Fibroblast of skin of right quadriceps (primary cell): ENCODE data around the gene CYBRD1.
A peak's percentile ranks its signal among the peaks of the same experiment; 100 is the strongest.
"Not testable (repeated sequence)": the region's sequence is repeated elsewhere in the genome, so short reads cannot be mapped to it uniquely, and the experiment has no call there.

Experiments used
- DNase-seq: peaks from one replicate; pipeline ENCODE4 v3.0.0-alpha.2; 2013

CYBRD1 gene

DNA sequence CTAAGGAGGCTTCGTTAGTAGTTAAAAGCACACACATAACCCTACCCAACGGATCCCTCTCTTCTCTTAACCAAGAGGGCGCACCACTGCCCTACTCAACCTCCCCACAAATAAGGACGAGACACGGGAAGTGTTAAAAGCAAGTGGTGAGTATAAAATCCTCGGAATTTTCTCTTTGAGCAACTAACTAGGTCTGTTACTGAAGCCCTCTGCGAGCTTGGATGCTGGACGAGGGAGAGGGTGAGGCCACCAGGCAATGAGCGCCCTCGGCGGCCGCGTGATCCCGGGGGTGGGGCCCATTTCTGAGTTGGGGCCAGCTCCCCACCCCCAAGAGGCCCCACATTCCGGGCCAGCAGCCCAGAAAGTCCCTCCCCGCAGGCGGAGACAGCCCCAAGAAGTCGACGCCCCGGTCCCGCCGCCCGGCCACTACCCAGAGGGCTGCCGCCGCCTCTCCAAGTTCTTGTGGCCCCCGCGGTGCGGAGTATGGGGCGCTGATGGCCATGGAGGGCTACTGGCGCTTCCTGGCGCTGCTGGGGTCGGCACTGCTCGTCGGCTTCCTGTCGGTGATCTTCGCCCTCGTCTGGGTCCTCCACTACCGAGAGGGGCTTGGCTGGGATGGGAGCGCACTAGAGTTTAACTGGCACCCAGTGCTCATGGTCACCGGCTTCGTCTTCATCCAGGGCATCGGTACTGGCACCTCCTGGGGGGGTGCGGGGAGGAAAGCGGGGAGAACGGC lies at the start of gene CYBRD1:
Gene CYBRD1 (plus strand): TSS at position 423 of the 736 bp plus-strand sequence. CDS start 72 bp downstream, at position 495.
- DNase-seq = peak; percentile 87

DNA sequence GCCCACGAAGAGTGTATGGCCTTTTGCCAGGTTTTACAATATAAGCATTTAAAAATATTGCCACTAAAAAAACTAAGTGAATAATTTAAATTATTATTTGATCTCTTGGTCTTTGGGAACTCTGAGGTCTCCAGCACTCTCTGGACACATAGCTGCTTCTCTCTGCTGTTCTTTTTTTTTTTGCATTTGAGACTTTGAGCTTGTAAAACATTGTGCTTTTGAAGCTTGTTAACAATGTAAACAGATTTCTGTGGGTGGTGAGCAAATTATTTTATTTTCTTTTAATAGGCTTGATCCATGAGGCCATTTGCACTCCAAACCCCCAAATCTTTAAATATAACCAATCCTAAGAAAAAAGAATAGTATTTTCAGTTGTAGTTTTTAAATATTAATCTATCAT lies 46.3 kb upstream of the CYBRD1 start:
- no peak for DNase-seq

- DNase-seq = peak; percentile 3
These were observed 43.9 kb upstream of the CYBRD1 start for GRCh38 chr2:171478345-171478744.

DNA sequence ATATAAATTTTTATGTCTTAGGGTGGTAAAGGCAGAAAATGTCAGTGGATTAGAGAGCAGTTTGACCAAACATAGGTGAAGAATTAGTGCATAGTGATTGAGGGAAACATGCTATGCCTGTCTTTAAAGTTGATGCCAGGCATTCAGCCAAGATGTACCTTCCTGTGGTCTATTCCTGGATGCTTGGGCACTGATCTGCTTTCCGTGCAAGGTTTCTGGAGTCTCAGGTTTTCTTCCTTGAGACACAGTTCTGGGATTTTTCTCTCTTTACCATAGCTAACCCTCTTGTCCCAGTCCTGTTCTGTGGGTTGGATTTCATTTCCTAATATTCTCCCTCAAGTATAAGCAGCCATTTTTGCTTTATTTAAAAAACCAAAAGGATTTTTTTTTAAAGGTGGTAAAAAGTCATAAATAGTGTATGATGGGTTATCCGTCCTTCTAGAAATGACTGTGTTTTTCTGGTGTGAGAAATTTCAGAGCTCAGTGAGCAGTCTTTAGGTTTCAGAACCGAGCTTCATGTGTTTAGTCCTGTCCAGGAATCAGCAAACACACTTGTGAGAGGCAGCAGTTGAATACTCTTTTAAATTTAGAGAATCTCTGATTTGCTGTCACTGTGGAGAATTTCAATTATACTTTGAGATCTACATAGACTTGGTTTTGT lies 43.0 kb upstream of the CYBRD1 start:
- DNase-seq = no peak

GRCh38 chr2:171480908-171481307 lies 41.4 kb upstream of the CYBRD1 start:
- no peak for DNase-seq

DNA sequence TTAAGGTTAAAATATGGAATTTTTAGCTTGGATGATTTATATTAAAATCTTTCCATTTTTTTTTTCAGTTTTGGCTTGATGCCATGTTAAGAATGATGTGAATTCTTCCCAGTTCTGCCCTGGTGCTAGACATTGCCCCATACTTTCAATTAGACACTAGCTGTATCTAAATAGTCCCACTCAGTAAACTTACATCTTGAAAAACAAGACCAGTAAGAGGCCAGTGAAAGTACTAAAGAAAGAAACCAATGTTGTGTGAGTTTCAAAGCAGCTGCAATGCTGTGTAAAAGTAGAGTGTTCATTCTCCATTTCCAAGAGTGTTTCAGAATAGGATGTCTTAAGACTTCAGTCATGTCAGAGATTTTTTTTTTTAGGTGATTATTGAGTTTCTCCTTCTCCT lies 40.0 kb upstream of the CYBRD1 start:
- no peak for DNase-seq

- DNase-seq = peak; percentile 63
These were observed 39.4 kb upstream of the CYBRD1 start for GRCh38 chr2:171482877-171483276.

DNA sequence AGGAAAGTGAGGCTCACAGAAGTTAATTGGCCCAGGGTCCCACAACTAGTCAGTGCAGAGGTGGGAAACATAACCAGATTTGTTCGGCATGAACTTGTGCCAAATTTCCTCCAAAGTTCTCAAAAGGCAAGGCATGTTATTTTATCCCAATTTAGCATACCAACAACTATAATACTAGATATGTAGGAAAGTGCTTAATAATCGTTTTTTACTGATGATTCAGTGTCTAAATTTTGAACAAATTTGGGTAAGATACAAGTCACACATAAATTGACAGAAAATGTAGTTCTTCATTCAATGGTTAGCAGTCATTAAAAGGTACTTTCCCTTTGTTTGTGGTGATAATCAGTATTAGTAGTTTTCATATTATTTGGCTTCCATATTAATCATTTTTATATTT lies 38.5 kb upstream of the CYBRD1 start:
- DNase-seq = no peak

DNA sequence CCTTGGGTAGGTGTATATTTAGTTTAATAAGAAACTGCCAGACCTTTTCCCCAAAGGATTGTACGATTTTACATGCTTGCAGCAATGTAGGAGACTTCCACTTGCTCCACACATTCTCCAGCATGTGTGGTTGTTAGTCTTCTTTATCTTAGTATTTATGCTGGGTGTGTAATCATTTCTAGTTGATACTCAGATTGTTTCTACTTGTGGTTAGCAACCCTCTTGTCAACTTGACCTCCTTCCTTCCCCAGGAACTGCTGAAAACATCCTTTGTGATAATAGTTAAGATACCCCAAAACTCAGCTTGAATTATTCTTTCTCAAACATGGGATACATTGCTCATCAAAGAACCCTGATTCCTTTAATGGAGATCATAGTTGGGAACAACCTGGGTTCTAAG lies 37.2 kb upstream of the CYBRD1 start:
- DNase-seq = no peak

DNA sequence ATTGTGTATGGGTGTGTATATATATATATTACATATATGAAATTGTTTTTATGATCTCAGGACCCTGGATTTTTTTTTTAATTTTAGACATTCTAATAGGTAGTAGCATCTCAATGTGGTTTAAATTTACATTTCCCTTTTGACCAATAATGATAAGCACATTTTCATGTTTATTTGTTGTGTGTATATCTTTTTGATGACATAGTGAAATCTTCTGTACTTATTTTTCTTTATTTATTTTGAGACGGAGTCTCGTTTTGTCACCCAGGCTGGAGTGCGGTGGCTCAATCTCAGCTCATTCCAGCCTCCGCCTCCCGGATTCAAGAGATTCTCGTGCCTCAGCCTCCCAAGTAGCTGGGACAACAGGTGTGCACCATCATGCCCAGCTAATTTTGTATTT lies 35.1 kb upstream of the CYBRD1 start:
- no peak for DNase-seq

DNA sequence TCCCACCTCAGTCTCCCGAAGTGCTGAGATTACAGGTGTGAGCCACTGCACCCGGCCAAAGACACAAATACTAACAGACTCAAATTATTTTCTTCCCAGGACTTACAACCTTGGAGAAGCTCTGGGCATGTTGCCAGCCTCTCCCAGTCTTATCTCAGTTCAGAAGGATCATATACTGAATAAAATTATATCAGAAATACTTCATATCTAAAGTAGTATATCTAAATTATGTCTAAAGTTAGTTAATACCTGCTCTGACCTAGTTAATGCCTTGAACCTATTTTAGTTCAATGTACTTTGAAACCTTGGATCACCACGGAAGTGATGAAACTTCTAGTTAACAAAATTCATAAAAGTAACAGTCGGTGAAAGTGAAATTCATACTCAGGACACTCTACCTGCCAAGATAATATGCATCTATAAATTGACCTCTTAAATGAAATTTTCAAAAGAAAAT lies 34.4 kb upstream of the CYBRD1 start:
- no peak for DNase-seq

DNA sequence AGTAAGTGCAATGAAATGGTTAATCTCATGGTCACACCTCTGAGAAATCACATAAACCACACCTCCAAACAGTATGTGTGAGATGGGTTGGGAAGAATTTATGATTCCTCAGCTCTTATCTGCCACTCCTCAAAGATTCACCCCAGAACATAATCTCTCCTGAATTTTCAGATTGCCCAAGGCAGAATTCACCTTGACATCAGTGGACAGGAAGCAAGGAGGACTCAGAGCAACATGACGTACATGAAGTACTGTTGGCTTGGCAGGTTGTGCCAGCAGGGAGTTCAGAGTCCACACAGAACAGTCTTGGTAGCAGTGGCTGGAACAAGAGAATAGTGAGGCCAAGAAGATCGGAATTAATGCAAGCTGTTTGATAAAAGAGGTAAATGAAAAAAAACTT lies 31.7 kb upstream of the CYBRD1 start:
- DNase-seq = no peak

- DNase-seq = no peak
These were observed 31.0 kb upstream of the CYBRD1 start for GRCh38 chr2:171491292-171491691.

DNA sequence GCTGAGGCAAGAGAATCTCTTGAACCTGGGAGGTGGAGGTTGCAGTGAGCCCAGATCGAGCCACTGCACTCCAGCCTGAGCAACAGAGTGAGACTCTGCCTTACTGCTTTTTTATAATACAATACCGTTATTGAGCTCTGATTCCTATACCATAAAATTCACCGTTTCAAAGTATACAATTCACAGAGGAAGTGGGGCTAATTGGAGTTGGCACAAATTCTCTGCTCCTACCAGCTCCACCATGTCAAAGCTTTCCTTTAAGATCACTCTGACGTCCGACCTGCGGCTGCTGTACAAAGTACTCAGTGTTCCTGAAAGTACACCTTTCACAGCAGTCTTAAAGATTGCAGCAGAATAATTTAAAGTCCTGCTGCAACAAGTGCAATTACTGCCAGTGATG lies 29.6 kb upstream of the CYBRD1 start:
- no peak for DNase-seq

- DNase-seq = not testable (repeated sequence)
These were observed 24.6 kb upstream of the CYBRD1 start for GRCh38 chr2:171497664-171498063.

GRCh38 chr2:171505374-171505773 lies 16.9 kb upstream of the CYBRD1 start:
- no peak for DNase-seq

DNA sequence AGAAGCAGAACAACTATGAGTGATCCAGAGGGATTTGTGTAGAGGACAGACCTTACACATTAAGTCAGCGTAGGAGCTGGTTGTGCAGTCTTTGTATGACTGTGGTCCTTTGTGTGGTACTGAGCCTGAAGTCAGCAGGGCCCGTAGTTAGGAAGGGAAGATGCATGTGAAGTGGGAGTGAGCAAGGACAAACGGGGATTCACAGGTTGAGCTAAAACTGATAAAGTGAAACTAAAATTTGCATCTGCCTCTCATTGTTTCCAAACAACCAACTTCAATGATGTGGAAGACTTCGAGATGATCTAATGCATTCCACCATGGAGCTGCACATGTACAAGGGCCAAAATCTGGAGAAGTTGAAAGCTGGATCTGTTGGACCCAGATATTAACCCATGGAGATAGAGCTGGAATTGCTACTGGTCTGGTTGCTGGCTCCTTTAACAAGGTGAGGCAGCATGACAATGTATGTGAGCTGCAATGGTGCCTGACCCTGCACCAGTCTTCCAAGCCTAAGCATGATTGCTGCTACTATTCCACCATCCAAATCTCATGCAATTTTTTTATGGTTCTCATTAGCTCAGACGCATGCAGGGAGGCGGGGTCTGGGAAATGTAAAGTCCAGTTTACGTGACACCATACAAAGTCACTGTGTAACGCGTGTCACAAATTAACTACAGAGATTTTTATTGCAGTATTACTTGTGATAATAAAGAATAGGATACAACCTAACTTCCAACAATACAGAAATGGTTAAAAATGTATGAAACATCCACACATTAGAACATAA lies 12.1 kb upstream of the CYBRD1 start:
- no peak for DNase-seq

DNA sequence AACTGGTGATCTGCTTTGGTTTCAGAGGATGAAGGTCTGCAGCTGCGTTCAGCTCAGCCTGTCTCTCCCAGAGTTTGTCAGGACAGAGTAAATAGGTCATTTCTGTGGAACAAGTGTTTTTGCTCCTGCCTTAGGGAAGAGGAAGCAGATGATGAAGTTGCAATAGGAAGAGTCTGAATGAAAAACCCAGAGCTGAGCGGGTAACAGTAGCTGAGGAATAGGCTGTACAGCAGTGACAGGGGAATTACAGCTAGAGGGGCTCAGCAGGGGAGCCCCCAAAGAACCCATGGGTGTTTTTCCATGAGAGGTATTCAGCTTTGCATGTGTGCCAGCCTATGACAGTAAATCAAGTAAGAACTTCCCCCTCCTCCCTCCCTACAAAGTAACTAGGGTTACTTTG lies 10.3 kb upstream of the CYBRD1 start:
- no peak for DNase-seq

- no peak for DNase-seq
These were observed 9.5 kb upstream of the CYBRD1 start for GRCh38 chr2:171512683-171513195.

DNA sequence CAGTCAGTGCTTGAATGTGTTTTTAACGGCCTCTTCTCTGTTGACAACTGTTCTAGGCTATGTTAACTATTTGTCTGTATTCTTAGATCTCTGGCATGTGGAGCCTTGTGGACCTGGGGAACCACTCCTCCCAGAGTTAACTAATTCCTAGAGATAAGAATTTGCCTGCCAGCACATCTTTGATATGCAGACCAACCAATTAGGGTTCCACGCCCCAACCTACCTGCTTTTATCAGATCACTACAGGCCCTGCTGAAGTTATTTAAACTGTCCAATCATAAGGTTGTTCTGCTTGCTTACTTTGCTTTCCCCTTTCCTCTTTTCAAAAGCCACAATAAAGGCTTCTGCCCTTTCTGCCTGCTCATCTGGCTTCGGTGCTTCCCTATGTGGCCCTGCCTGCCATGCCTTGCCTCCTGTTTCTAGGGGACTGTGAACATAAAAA lies 8.5 kb upstream of the CYBRD1 start:
- no peak for DNase-seq

DNA sequence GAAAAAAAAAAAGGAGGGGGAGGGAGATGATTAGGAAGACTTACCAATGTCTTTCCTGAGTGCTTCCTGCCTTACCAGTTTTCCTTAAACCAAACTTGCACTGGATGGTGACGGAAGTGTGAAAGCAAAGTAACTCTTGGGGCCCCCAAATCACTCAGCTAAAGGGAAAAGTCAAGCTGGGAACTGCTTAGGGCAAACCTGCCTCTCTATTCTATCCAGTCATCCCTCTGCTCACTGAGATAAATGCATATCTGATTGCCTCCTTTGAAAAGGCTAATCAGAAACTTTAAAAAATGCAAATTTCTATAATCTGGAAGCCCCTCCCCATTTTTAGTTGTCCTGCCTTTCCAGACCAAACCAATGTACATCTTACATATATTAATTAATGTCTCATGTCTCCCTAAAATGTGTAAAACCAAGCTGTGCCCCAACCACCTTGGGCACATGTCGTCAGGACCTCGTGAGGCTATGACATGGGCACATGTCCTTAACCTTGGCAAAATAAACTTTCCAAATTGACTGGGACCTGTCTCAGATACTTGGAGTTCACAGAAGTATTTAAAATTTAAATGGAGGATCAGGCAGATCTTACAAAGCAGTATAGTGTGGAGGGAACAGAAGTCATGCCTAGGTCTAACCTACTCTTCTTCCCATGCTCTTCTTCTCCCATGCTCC lies 7.2 kb upstream of the CYBRD1 start:
- no peak for DNase-seq

GRCh38 chr2:171515672-171516298 lies 6.5 kb upstream of the CYBRD1 start:
- peak; percentile 17 for DNase-seq
